Measurements from ENCODE around the gene CD27. TPM values are rescaled to one million over a fixed set of nuclear protein-coding genes. Genes with fewer than 3 reads are reported as not detected.

The CD27 gene
- total and polyA plus RNA-seq, 2 of the 13 experiments (the other 11 are each of a cell fraction or from before 2014, with no cell fraction given) = 0.12 TPM; not detected in 1

- TF ChIP-seq CREB3 (CRISPR knock-in tag; IDR thresholded peaks at IDR 0.05) = no peak
- no peak for TF ChIP-seq SNAPC4 (CRISPR knock-in tag; IDR thresholded peaks at IDR 0.05)
- TF ChIP-seq FOXC1 (CRISPR knock-in tag; IDR thresholded peaks at IDR 0.05; ENCODE audit: borderline replicate concordance) = peak; percentile 72; the same call in 1 of the 2 replicates
- TF ChIP-seq SIN3B (IDR thresholded peaks at IDR 0.05; ENCODE audit: low read length) = no peak
- TF ChIP-seq ZNF552 (CRISPR knock-in tag; IDR thresholded peaks at IDR 0.05; ENCODE audit: borderline replicate concordance) = 0 out of 2 replicates have a peak, but pooled peaks have one; percentile 86
- TF ChIP-seq ZNF343 (CRISPR knock-in tag; IDR thresholded peaks at IDR 0.05) = no peak
- TF ChIP-seq ZMAT5 (CRISPR knock-in tag; IDR thresholded peaks at IDR 0.05; ENCODE audit: borderline replicate concordance, low read depth) = no peak
- TF ChIP-seq MIER3 (CRISPR knock-in tag; IDR thresholded peaks at IDR 0.05; ENCODE audit: borderline replicate concordance) = no peak
- TF ChIP-seq TFDP2 (CRISPR knock-in tag; IDR thresholded peaks at IDR 0.05) = peak; percentile 66
- no peak for TF ChIP-seq ZNF280B (CRISPR knock-in tag; IDR thresholded peaks at IDR 0.05; ENCODE audit: borderline replicate concordance)
- peak; percentile 76; the same call in 1 of the 3 replicates for TF ChIP-seq MXI1 (IDR thresholded peaks at IDR 0.05; ENCODE audit: borderline replicate concordance, low read depth, low read length)
- TF ChIP-seq ZNF557 (CRISPR knock-in tag; IDR thresholded peaks at IDR 0.05) = no peak; the same call in 1 of the 2 replicates
- no peak for TF ChIP-seq AKAP8 (CRISPR knock-in tag; IDR thresholded peaks at IDR 0.05)
- no peak for TF ChIP-seq LCORL (IDR thresholded peaks at IDR 0.05)
- peak; percentile 70; the same call in 1 of the 2 replicates for TF ChIP-seq LCORL (CRISPR knock-in tag; IDR thresholded peaks at IDR 0.05)
- peak; percentile 31 for TF ChIP-seq ZNF350 (CRISPR knock-in tag; IDR thresholded peaks at IDR 0.05; ENCODE audit: borderline replicate concordance, low read depth)
- peak; percentile 65; the same call in 1 of the 2 replicates for TF ChIP-seq PBX2 (CRISPR knock-in tag; IDR thresholded peaks at IDR 0.05)
- TF ChIP-seq ZNF274 (CRISPR knock-in tag; IDR thresholded peaks at IDR 0.05) = 0 out of 2 replicates have a peak, but pooled peaks have one; percentile 23
These were observed 6.8 kb downstream of the CD27 start, which contains the start of gene TAPBPL (continued) for GRCh38 chr12:6451348-6452244.
